Lung (tissue), 12 donors: ENCODE data around the gene R3HCC1L. TPM values are rescaled to one million over a fixed set of nuclear protein-coding genes. Genes with fewer than 3 reads are reported as not detected.

Source experiments
- ATAC-seq: fragments of 200-7000 bp; cut with Tn5 transposase; one replicate; pipeline ENCODE4 v1.9.1; 2020; ENCODE audit warnings: moderate number of reproducible peaks; ENCODE audit not compliant: insufficient read depth, low FRiP score
- DNase-seq, 3 donors: peaks; one replicate each; pipeline ENCODE4 v3.0.0-alpha.2; 2013 to 2017
- H3K27ac ChIP-seq, 2 donors: one replicate each; pipeline ENCODE4 v1.5.1; 2013; ENCODE audit warnings: mild to moderate bottlenecking in 2 of 2, moderate library complexity in 2 of 2, control low read depth in 1 of 2, inconsistent platforms in 1 of 2, low read depth in 1 of 2, low read length in 1 of 2
- H3K27me3 ChIP-seq, 3 donors: one replicate each; pipeline ENCODE4 v1.5.1; 2013; ENCODE audit warnings: low read length in 2 of 3; ENCODE audit not compliant: control insufficient read depth in 3 of 3, insufficient read depth in 3 of 3
- H3K36me3 ChIP-seq, 4 donors: one replicate each; pipeline ENCODE4 v1.5.1; 2013; ENCODE audit warnings: low read length in 4 of 4, mild to moderate bottlenecking in 1 of 4, moderate library complexity in 1 of 4; ENCODE audit not compliant: control insufficient read depth in 4 of 4, insufficient read depth in 4 of 4
- H3K4me1 ChIP-seq, 5 donors: one replicate each; pipeline ENCODE4 v1.5.1; 2013; ENCODE audit warnings: low read length in 5 of 5, mild to moderate bottlenecking in 2 of 5, moderate library complexity in 1 of 5; ENCODE audit not compliant: control insufficient read depth in 5 of 5, insufficient read depth in 5 of 5
- H3K4me3 ChIP-seq: one replicate; pipeline ENCODE4 v1.5.1; 2013; ENCODE audit warnings: mild to moderate bottlenecking, control low read depth, moderate library complexity
- H3K9ac ChIP-seq, 2 donors: one replicate each; pipeline ENCODE4 v1.5.1; 2013; ENCODE audit warnings: low read length in 2 of 2, control low read depth in 1 of 2; ENCODE audit not compliant: insufficient read depth in 1 of 2
- H3K9me3 ChIP-seq, 4 donors: one replicate each; pipeline ENCODE4 v1.5.1; 2013; ENCODE audit warnings: low read length in 3 of 4, mild to moderate bottlenecking in 1 of 4, moderate library complexity in 1 of 4; ENCODE audit not compliant: control insufficient read depth in 4 of 4, insufficient read depth in 3 of 4
- CTCF ChIP-seq: IDR thresholded peaks from 2 replicates; pipeline ENCODE4 v1.5.1; 2012; ENCODE audit warnings: mild to moderate bottlenecking; ENCODE audit errors: control extremely low read depth, extremely low read depth
- WGBS, 2 donors: extraction: QIAGEN DNeasy Blood & Tissue Kit; methylation state at CpG; one replicate each; pipeline ENCODE4 v1.1.7; 2013; 5-methylcytosine and 5-hydroxymethylcytosine counted together
- polyA plus RNA-seq, 2 donors: library from polyadenylated mRNA; stranded (reverse); fragments of 200-250 nt; gene quantifications; one replicate each; pipeline ENCODE4 v1.2.1, GENCODE V29; 2013
- total RNA-seq, 2 donors: library from RNA; depleted of rRNA in 1 of 2; stranded (reverse); fragments of >200 nt in 1 of 2; gene quantifications; one replicate each; pipeline ENCODE4 v1.2.1, GENCODE V29; 2014 to 2021
- donor health status: control.
- donor health status: control.
- donor health status: Bipolar disorder and iron deficiency.
- donor health status: healthy.
- donor health status: DM: yes; HTN: yes; CAD: no.

R3HCC1L gene
- total and polyA plus RNA-seq, 4 donors: 5.0 to 39.4 (median 11.3) TPM

GRCh38 chr10:98100476-98100875 lies 34.0 kb upstream of the R3HCC1L start:
- Histone ChIP-seq H3K36me3 (no peaks in the 10 kb centered on the region), H3K27me3 (peaks cover 0 to 14% (median 0%) of the 10 kb centered on the region in 3 donors), H3K9me3 (no peaks in the 10 kb centered on the region), H3K4me1 (no peaks in the 10 kb centered on the region), H3K27ac (no peak overlapping the region), H3K9ac (no peak overlapping the region), H3K4me3 (no peak overlapping the region)
- no peak for DNase-seq
- 67 to 76% methylated on average over 3 of the region's 3 CpGs for WGBS, 2 donors
- ATAC-seq: no peak
- no peak for TF ChIP-seq CTCF

GRCh38 chr10:98101366-98101765 lies 33.1 kb upstream of the R3HCC1L start:
- H3K9me3 ChIP-seq: no peaks in the 10 kb centered on the region
- DNase-seq (no peak), ATAC-seq (no peak)
- peaks cover 0 to 14% (median 0%) of the 10 kb centered on the region in 3 donors for H3K27me3 ChIP-seq
- TF ChIP-seq CTCF: no peak
- H3K4me3 ChIP-seq: no peak overlapping the region
- H3K27ac ChIP-seq: no peak overlapping the region
- H3K36me3 ChIP-seq: no peaks in the 10 kb centered on the region
- 90 to 91% methylated on average over 2 of the region's 2 CpGs for WGBS, 2 donors
- H3K9ac ChIP-seq: no peak overlapping the region
- H3K4me1 ChIP-seq: no peaks in the 10 kb centered on the region

GRCh38 chr10:98104125-98104524 lies 30.3 kb upstream of the R3HCC1L start:
- Histone ChIP-seq H3K27me3 (peaks cover 0 to 8% (median 2%) of the 10 kb centered on the region in 3 donors), H3K36me3 (no peaks in the 10 kb centered on the region), H3K9ac (no peak overlapping the region), H3K4me1 (peaks cover 0 to 2% (median 0%) of the 10 kb centered on the region in 5 donors), H3K9me3 (no peaks in the 10 kb centered on the region), H3K4me3 (no peak overlapping the region), H3K27ac (no peak overlapping the region)
- WGBS, 2 donors: 71 to 74% methylated on average over 3 of the region's 3 CpGs
- no peak for TF ChIP-seq CTCF
- ATAC-seq: no peak
- no peak for DNase-seq

- no peak for DNase-seq
- H3K27me3 ChIP-seq: peaks cover 0 to 2% (median 0%) of the 10 kb centered on the region in 3 donors
- H3K4me3 ChIP-seq: no peak overlapping the region
- H3K27ac ChIP-seq: no peak overlapping the region
- no peaks in the 10 kb centered on the region for H3K9me3 ChIP-seq
- no peak overlapping the region for H3K9ac ChIP-seq
- ATAC-seq: no peak
- H3K36me3 ChIP-seq: no peaks in the 10 kb centered on the region
- 79 to 86% methylated on average over 1 of the region's 1 CpG for WGBS, 2 donors
- peaks cover 0 to 2% (median 0%) of the 10 kb centered on the region in 5 donors for H3K4me1 ChIP-seq
- TF ChIP-seq CTCF: no peak
These were observed 27.9 kb upstream of the R3HCC1L start for GRCh38 chr10:98106531-98106930.
